ENCODE data around the gene GRID1.

Gene GRID1

GRCh38 chr10:86210416-86210815, 156.2 kb downstream of the GRID1 start:
- no peak for DNase-seq (ENCODE audit: low spot score)

GRCh38 chr10:86209726-86210125, 156.9 kb downstream of the GRID1 start:
- no peak for DNase-seq (ENCODE audit: low spot score)

- DNase-seq (ENCODE audit: low spot score), result no peak
Observed at GRCh38 chr10:86207226-86207625, 159.4 kb downstream of the GRID1 start.

GRCh38 chr10:86206240-86206579, 160.4 kb downstream of the GRID1 start:
- DNase-seq (ENCODE audit: low spot score), result no peak

GRCh38 chr10:86205306-86206239, 161.0 kb downstream of the GRID1 start:
- no peak for DNase-seq (ENCODE audit: low spot score)

- no peak for DNase-seq (ENCODE audit: low spot score)
Observed at GRCh38 chr10:86204421-86205305, 161.9 kb downstream of the GRID1 start.

GRCh38 chr10:86203162-86203905, 163.3 kb downstream of the GRID1 start:
- DNase-seq (ENCODE audit: low spot score), result no peak

GRCh38 chr10:86202226-86202735, 164.3 kb downstream of the GRID1 start:
- DNase-seq (ENCODE audit: low spot score), result no peak

- no peak for DNase-seq (ENCODE audit: low spot score)
Observed at GRCh38 chr10:86200867-86201266, 165.7 kb downstream of the GRID1 start.

- DNase-seq (ENCODE audit: low spot score), result no peak
Observed at GRCh38 chr10:86200269-86200668, 166.3 kb downstream of the GRID1 start.

- no peak for DNase-seq (ENCODE audit: low spot score)
Observed at GRCh38 chr10:86199041-86199440, 167.6 kb downstream of the GRID1 start.

GRCh38 chr10:86198271-86198670, 168.3 kb downstream of the GRID1 start:
- DNase-seq (ENCODE audit: low spot score), result no peak

GRCh38 chr10:86197166-86197790, 169.3 kb downstream of the GRID1 start:
- DNase-seq (ENCODE audit: low spot score), result no peak

GRCh38 chr10:86195521-86196157, 171.0 kb downstream of the GRID1 start:
- no peak for DNase-seq (ENCODE audit: low spot score)

- DNase-seq (ENCODE audit: low spot score), result no peak
Observed at GRCh38 chr10:86194684-86195083, 171.9 kb downstream of the GRID1 start.

GRCh38 chr10:86193841-86194240, 172.8 kb downstream of the GRID1 start:
- DNase-seq (ENCODE audit: low spot score), result no peak

GRCh38 chr10:86192691-86193090, 173.9 kb downstream of the GRID1 start:
- DNase-seq (ENCODE audit: low spot score), result no peak

- DNase-seq (ENCODE audit: low spot score), result no peak
Observed at GRCh38 chr10:86192147-86192546, 174.4 kb downstream of the GRID1 start.

GRCh38 chr10:86191686-86192085, 174.9 kb downstream of the GRID1 start:
- DNase-seq (ENCODE audit: low spot score), result no peak

GRCh38 chr10:86191166-86191565, 175.4 kb downstream of the GRID1 start:
- no peak for DNase-seq (ENCODE audit: low spot score)

- DNase-seq (ENCODE audit: low spot score), result no peak
Observed at GRCh38 chr10:86190291-86190690, 176.3 kb downstream of the GRID1 start.

Measured in germinal center (tissue), 1 donor.